AG04449 (cell line): ENCODE data around the gene CDH3.
"Not testable (repeated sequence)": the region's sequence is repeated elsewhere in the genome, so short reads cannot be mapped to it uniquely, and the experiment has no call there.

ENCODE experiments used
- CTCF ChIA-PET: fragments of 350-600 bp; formaldehyde crosslinking; extraction: SDS; loops from one replicate; lab custom pipeline; 2021; ENCODE audit warnings: antibody characterized with exemption; lab: Yijun Ruan, JAX
- POLR2A ChIA-PET: fragments of 400-600, 350-600 bp; formaldehyde crosslinking; extraction: SDS; loops from one replicate; lab custom pipeline; 2020; ENCODE audit warnings: antibody characterized with exemption, inconsistent platforms; lab: Yijun Ruan, JAX
- DNase-seq: peaks from one replicate; pipeline ENCODE4 v3.0.0-alpha.2; 2010; ENCODE audit warnings: low read depth, low spot score
- H3K4me3 ChIP-seq: 2 replicates; pipeline ENCODE4 v1.5.1; 2011; ENCODE audit warnings: low read depth, mild to moderate bottlenecking, control low read depth, low read length
- TF ChIP-seq, protein P1 (sequence below): IDR thresholded peaks from one replicate; pipeline ENCODE4 v1.5.1; 2011; ENCODE audit warnings: mild to moderate bottlenecking, moderate library complexity, low read length, control low read depth, inconsistent platforms; ENCODE audit not compliant: insufficient read depth; ENCODE audit errors: missing control alignments

The CDH3 gene

GRCh38 chr16:68711421-68712139 is 66.5 kb downstream of the CDH3 start:
- no peak overlapping the region for H3K4me3 ChIP-seq
- ChIA-PET POLR2A (no interaction called here), CTCF (no interaction called here)
- TF ChIP-seq, protein P1, sequence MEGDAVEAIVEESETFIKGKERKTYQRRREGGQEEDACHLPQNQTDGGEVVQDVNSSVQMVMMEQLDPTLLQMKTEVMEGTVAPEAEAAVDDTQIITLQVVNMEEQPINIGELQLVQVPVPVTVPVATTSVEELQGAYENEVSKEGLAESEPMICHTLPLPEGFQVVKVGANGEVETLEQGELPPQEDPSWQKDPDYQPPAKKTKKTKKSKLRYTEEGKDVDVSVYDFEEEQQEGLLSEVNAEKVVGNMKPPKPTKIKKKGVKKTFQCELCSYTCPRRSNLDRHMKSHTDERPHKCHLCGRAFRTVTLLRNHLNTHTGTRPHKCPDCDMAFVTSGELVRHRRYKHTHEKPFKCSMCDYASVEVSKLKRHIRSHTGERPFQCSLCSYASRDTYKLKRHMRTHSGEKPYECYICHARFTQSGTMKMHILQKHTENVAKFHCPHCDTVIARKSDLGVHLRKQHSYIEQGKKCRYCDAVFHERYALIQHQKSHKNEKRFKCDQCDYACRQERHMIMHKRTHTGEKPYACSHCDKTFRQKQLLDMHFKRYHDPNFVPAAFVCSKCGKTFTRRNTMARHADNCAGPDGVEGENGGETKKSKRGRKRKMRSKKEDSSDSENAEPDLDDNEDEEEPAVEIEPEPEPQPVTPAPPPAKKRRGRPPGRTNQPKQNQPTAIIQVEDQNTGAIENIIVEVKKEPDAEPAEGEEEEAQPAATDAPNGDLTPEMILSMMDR, result no peak
- DNase-seq, result no peak

DNA sequence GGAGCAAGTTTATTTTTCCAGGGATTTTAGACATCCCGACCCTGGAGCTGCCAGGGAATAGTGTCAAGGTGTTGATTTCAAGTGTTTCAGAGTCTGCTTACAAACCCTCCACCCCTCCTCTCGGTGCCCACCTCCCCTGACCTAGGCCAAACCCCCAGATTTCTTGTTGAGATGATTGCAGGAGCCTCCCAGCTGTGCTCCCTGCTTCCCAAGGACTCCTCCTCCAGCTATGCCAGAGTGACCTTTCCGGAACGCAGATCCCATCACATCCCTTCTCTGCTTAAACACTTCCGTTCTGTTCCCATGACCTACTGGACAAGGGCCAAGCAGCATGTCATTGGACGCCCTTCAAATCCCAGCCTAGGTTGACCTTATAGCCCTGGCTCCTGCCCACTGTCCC is 68.3 kb downstream of the CDH3 start:
- no peak for DNase-seq
- TF ChIP-seq, protein P1, result no peak
- H3K4me3 ChIP-seq, result no peak overlapping the region
- CTCF ChIA-PET, result interaction anchor here (1.4 kb wide), 1 partner anchor 123 kb away, joined by 5 read pairs; no protein-coding TSS in a partner anchor
- POLR2A ChIA-PET, result no interaction called here

DNA sequence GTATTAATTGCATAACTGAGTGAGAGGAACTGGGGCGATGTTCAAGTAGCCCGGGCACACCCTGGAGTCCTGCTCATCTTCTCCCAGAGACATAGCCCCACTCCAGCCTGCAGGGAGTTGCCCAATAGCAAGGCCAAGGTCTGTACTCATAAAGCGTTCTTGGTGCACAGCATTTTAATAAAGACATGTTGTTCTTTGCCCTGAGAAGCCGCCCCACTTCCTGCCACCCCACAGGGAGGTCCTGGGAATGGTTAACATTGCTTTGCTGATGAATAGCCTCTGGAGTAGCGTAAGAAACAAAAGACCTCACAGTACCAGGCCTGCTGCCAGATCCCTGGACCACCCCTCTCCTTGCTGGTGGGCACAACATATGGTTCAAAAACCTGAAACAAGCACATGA is 70.4 kb downstream of the CDH3 start:
- DNase-seq, result no peak
- CTCF ChIA-PET, result no interaction called here
- no peak overlapping the region for H3K4me3 ChIP-seq
- TF ChIP-seq, protein P1, result no peak
- POLR2A ChIA-PET, result no interaction called here

- POLR2A ChIA-PET, DNase-seq, H3K4me3 ChIP-seq: not testable (repeated sequence)
- CTCF ChIA-PET, result interaction anchor here (1.3 kb wide), 1 partner anchor 408 kb away, joined by 3 read pairs; no protein-coding TSS in a partner anchor
Observed at GRCh38 chr16:68716516-68716915, 71.4 kb downstream of the CDH3 start.

GRCh38 chr16:68717684-68718083 is 72.6 kb downstream of the CDH3 start:
- CTCF ChIA-PET, result interaction anchor here (1.3 kb wide), 2 partner anchors 83 to 407 kb away, joined by 3 to 4 read pairs; no protein-coding TSS in a partner anchor

DNA sequence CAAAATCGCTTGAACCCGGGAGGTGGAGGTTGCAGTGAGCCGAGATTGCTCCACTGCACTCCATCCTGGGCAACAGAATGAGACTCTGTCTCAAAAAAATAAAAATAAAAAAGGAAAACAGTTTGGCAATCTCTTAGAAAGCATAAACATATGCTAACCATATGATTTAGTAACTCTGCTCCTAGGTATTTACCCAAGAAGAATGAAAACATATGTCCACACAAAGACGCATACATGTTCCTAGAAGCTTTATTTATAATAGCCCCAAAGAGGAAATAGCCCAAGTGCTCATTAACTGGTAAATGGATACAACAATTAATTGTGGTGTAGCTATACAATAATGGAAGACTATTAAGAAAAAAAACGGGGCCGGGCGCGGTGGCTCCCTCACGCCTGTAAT is 73.5 kb downstream of the CDH3 start:
- TF ChIP-seq, protein P1, result no peak
- no peak overlapping the region for H3K4me3 ChIP-seq
- ChIA-PET CTCF (interaction anchor here (1.3 kb wide), 1 partner anchor 82 kb away, joined by 4 read pairs; no protein-coding TSS in a partner anchor), POLR2A (no interaction called here)
- no peak for DNase-seq

More at GRCh38 chr16:68717684-68718083, 72.6 kb downstream of the CDH3 start:
- DNase-seq, result no peak
- TF ChIP-seq, protein P1, result no peak
- H3K4me3 ChIP-seq, result no peak overlapping the region
- POLR2A ChIA-PET, result no interaction called here
